ENCODE results near the gene PIN4.

The PIN4 gene

DNA sequence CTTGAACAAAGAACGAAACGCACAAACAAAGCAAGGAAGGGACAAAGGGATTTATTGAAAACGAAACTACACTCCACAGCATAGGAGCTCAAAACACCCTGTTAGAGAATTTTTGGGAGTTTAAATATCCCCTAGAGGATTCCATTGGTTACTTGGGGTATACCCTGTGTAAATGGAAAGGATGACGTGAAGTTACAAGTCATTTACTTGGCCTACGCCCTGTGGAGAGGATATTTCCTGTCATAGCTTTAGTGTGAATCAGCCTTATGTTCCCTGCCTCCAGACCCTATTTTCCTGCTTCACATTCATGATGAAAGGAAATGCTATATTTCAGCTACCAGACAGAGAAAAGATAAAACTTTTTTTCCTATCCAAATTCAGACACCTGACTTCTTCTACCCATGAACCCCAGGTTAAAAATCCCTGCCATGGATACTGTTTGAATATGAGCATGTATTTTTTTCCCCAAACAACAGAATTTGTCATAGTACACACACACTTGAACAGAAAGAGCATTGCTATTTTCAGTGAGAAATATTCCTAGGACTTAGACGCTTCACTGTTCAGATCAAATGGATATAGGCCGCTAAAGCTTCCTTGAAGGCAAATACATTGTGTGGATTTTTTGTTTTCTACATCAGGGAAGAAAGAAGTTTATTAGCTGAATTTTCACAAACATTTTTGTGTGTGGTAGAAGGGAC lies 20.4 kb downstream of the PIN4 start:
- H3K79me2 ChIP-seq (ENCODE audit: insufficient read depth, low read length), result no peaks in the 10 kb centered on the region
- no peaks in the 10 kb centered on the region for H3K9me2 ChIP-seq (replicated peaks; ENCODE audit: low read depth, low read length)
- peaks cover 45% of the 10 kb centered on the region; the same call in 1 of the 2 replicates for H3K36me3 ChIP-seq (ENCODE audit: insufficient read depth, low read length)
- no peak overlapping the region for H3K4me3 ChIP-seq (ENCODE audit: low read length, poor library complexity, severe bottlenecking)
- H3K4me1 ChIP-seq (ENCODE audit: insufficient read depth, low read length, poor library complexity, severe bottlenecking), result no peaks in the 10 kb centered on the region
- H3K9me3 ChIP-seq (ENCODE audit: insufficient read depth, low read depth, low read length), result no peaks in the 10 kb centered on the region
- no peak overlapping the region for H2AFZ ChIP-seq (ENCODE audit: low read length)
- H3K4me2 ChIP-seq (ENCODE audit: low read depth, low read length, poor library complexity, severe bottlenecking), result no peak overlapping the region
- TF ChIP-seq, protein P1, sequence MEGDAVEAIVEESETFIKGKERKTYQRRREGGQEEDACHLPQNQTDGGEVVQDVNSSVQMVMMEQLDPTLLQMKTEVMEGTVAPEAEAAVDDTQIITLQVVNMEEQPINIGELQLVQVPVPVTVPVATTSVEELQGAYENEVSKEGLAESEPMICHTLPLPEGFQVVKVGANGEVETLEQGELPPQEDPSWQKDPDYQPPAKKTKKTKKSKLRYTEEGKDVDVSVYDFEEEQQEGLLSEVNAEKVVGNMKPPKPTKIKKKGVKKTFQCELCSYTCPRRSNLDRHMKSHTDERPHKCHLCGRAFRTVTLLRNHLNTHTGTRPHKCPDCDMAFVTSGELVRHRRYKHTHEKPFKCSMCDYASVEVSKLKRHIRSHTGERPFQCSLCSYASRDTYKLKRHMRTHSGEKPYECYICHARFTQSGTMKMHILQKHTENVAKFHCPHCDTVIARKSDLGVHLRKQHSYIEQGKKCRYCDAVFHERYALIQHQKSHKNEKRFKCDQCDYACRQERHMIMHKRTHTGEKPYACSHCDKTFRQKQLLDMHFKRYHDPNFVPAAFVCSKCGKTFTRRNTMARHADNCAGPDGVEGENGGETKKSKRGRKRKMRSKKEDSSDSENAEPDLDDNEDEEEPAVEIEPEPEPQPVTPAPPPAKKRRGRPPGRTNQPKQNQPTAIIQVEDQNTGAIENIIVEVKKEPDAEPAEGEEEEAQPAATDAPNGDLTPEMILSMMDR (conservative IDR thresholded peaks at IDR 0.05; ENCODE audit: low read length), result no peak
- TF ChIP-seq EZH2phosphoT487 (IDR thresholded peaks at IDR 0.05; ENCODE audit: borderline replicate concordance), result no peak
- H3F3A ChIP-seq (ENCODE audit: low read depth), result no peaks in the 10 kb centered on the region
- no peak overlapping the region for H3K9ac ChIP-seq (ENCODE audit: low read depth, low read length, poor library complexity, severe bottlenecking)
- no peaks in the 10 kb centered on the region for H4K20me1 ChIP-seq (ENCODE audit: insufficient read depth, low read length, poor library complexity, severe bottlenecking)
- no peaks in the 10 kb centered on the region for H3K27me3 ChIP-seq (ENCODE audit: insufficient read depth, low read length, poor library complexity, severe bottlenecking)

DNA sequence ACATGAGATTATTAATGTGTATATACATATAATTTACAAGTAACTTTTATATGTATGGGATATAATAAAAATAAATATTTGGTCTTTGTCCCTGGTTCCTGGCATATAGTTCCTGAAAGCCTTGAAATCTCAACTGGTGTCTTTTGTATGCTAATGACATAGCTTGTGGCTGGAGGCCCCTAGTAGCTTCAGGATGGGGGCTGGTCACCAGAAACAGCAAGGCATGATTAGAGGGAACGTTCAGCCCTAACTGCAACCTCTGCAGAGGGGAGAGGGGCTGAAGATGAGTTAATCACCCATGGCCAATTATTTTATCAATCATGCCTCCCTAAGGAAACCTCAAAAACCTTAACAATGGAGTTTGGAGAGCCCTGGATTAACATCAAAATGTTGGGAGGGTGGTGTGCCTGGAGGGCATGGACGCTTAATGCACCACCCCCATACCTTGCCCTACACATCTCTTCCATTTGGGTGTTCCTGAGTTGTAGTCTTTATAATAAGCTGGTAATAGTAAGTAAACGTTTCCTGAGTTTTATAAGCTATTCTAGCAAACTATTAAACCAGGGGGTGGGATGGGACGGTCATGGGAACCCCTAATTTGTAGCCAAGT lies 21.3 kb downstream of the PIN4 start:
- TF ChIP-seq, protein P1 (conservative IDR thresholded peaks at IDR 0.05; ENCODE audit: low read length), result no peak
- TF ChIP-seq EZH2phosphoT487 (IDR thresholded peaks at IDR 0.05; ENCODE audit: borderline replicate concordance), result no peak
- Histone ChIP-seq H3K79me2 (ENCODE audit: insufficient read depth, low read length) (no peaks in the 10 kb centered on the region), H4K20me1 (ENCODE audit: insufficient read depth, low read length, poor library complexity, severe bottlenecking) (no peaks in the 10 kb centered on the region), H3K9me2 (replicated peaks; ENCODE audit: low read depth, low read length) (no peaks in the 10 kb centered on the region), H3K9me3 (ENCODE audit: insufficient read depth, low read depth, low read length) (no peaks in the 10 kb centered on the region), H3K4me2 (ENCODE audit: low read depth, low read length, poor library complexity, severe bottlenecking) (no peak overlapping the region), H3K36me3 (ENCODE audit: insufficient read depth, low read length) (peaks cover 45% of the 10 kb centered on the region), H3K4me3 (ENCODE audit: low read length, poor library complexity, severe bottlenecking) (no peak overlapping the region), H2AFZ (ENCODE audit: low read length) (no peak overlapping the region), H3K9ac (ENCODE audit: low read depth, low read length, poor library complexity, severe bottlenecking) (no peak overlapping the region), H3F3A (ENCODE audit: low read depth) (no peaks in the 10 kb centered on the region), H3K4me1 (ENCODE audit: insufficient read depth, low read length, poor library complexity, severe bottlenecking) (no peaks in the 10 kb centered on the region), H3K27me3 (ENCODE audit: insufficient read depth, low read length, poor library complexity, severe bottlenecking) (no peaks in the 10 kb centered on the region)

DNA sequence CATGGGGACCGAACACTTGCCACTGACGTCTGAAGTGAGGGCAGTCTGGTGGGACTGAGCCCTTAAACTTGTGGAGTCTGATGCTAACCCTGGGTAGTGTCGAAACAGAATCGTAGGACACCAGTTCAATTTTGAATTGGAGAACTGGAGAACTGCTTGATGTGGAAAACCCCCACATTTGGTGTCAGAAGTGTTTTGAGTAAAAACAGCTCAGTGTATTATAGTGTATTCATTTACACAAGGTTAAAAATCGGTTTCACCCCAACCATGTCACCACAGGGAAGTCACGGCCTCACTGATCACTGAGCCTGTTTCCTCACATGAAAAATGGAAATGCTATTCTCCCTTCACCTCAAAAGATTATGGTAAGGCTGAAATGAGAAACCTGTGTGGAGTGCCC lies 21.9 kb downstream of the PIN4 start:
- H3K9me3 ChIP-seq (ENCODE audit: insufficient read depth, low read depth, low read length), result no peaks in the 10 kb centered on the region
- no peak overlapping the region for H2AFZ ChIP-seq (ENCODE audit: low read length)
- H3K4me3 ChIP-seq (ENCODE audit: low read length, poor library complexity, severe bottlenecking), result no peak overlapping the region
- H3K9ac ChIP-seq (ENCODE audit: low read depth, low read length, poor library complexity, severe bottlenecking), result no peak overlapping the region
- no peaks in the 10 kb centered on the region for H3K27me3 ChIP-seq (ENCODE audit: insufficient read depth, low read length, poor library complexity, severe bottlenecking)
- no peak for TF ChIP-seq EZH2phosphoT487 (IDR thresholded peaks at IDR 0.05; ENCODE audit: borderline replicate concordance)
- TF ChIP-seq, protein P1 (conservative IDR thresholded peaks at IDR 0.05; ENCODE audit: low read length), result no peak
- no peaks in the 10 kb centered on the region for H3K9me2 ChIP-seq (replicated peaks; ENCODE audit: low read depth, low read length)
- no peaks in the 10 kb centered on the region for H3K79me2 ChIP-seq (ENCODE audit: insufficient read depth, low read length)
- no peaks in the 10 kb centered on the region for H3K4me1 ChIP-seq (ENCODE audit: insufficient read depth, low read length, poor library complexity, severe bottlenecking)
- H3F3A ChIP-seq (ENCODE audit: low read depth), result no peaks in the 10 kb centered on the region
- H3K36me3 ChIP-seq (ENCODE audit: insufficient read depth, low read length), result peaks cover 49% of the 10 kb centered on the region
- no peaks in the 10 kb centered on the region for H4K20me1 ChIP-seq (ENCODE audit: insufficient read depth, low read length, poor library complexity, severe bottlenecking)
- H3K4me2 ChIP-seq (ENCODE audit: low read depth, low read length, poor library complexity, severe bottlenecking), result no peak overlapping the region
